Activated T-cell treated with anti-CD3 and anti-CD28 coated beads for 4 hours (primary cell): Measurements from ENCODE around the gene BCAS1.

Experiments used
- DNase-seq: peaks from one replicate; pipeline ENCODE4 v3.0.0-alpha.2; 2020

The BCAS1 gene

GRCh38 chr20:53900380-53900999 lies 169.9 kb downstream of the BCAS1 start:
- no peak for DNase-seq

- peak; percentile 68 for DNase-seq
Measured at GRCh38 chr20:53899351-53900167, 170.8 kb downstream of the BCAS1 start.

DNA sequence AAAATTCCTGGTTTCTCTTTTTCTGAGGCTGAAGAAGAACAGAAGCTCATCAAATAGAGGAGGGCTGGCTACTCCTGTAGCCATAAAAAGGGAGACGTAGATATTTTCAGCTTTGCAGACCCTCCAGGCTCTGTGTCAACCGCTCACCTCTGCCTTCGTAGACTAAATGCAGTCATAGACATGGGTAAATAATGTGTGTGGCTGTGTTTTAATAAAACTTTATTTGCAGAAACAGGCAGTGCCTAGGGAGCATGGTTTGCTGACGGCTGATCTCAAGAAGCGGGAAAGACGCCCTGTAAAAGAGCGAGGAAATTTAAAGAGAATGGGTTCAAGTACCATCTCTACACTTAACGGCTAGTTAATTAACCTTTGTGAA lies 171.8 kb downstream of the BCAS1 start:
- no peak for DNase-seq

GRCh38 chr20:53897884-53898555 lies 172.4 kb downstream of the BCAS1 start:
- no peak for DNase-seq

- no peak for DNase-seq
Measured at GRCh38 chr20:53896647-53897046, 173.7 kb downstream of the BCAS1 start.

- DNase-seq, result no peak
Measured at GRCh38 chr20:53896041-53896440, 174.4 kb downstream of the BCAS1 start.

GRCh38 chr20:53895385-53895755 lies 175.0 kb downstream of the BCAS1 start:
- no peak for DNase-seq

- no peak for DNase-seq
Measured at GRCh38 chr20:53894707-53895384, 175.5 kb downstream of the BCAS1 start.
